CD4-positive, alpha-beta memory T cell (primary cell): ENCODE measurements around the gene FBXO10. TPM values are rescaled to one million over a fixed set of nuclear protein-coding genes. Genes with fewer than 3 reads are reported as not detected.

Source experiments
- CTCF ChIA-PET: fragments of 350-600 bp; sonication (Branson Sonifier 250); formaldehyde crosslinking; loops from one replicate; lab custom pipeline; 2021; ENCODE audit warnings: inconsistent platforms; ENCODE audit not compliant: partially characterized antibody; lab: Charles Lee
- POLR2A ChIA-PET: fragments of 350-600 bp; sonication (Branson Sonifier 250); formaldehyde crosslinking; loops from one replicate; lab custom pipeline; 2021; ENCODE audit not compliant: partially characterized antibody; lab: Charles Lee
- DNase-seq, 5 donors: peaks; one replicate each; pipeline versions ENCODE4 v3.0.0 to v3.0.0-alpha.2; 2020 to 2022; ENCODE audit warnings: mixed read lengths in 1 of 5
- H3K27ac ChIP-seq: one replicate; pipeline ENCODE4 v1.7.0; 2013; ENCODE audit warnings: low read depth, low read length
- H3K27me3 ChIP-seq: 2 replicates; pipeline ENCODE4 v1.7.0; 2013; ENCODE audit warnings: mild to moderate bottlenecking, low read length, moderate library complexity; ENCODE audit not compliant: insufficient read depth
- H3K36me3 ChIP-seq: 2 replicates; pipeline ENCODE4 v1.7.0; 2013; ENCODE audit warnings: mild to moderate bottlenecking, low read length, moderate library complexity; ENCODE audit not compliant: insufficient read depth
- H3K4me1 ChIP-seq: 2 replicates; pipeline ENCODE4 v1.7.0; 2013; ENCODE audit warnings: mild to moderate bottlenecking, low read length, moderate library complexity; ENCODE audit not compliant: insufficient read depth
- H3K4me3 ChIP-seq, 2 donors: one replicate each; pipeline ENCODE4 v1.7.0; 2013; ENCODE audit warnings: low read length in 2 of 2, mild to moderate bottlenecking in 1 of 2
- H3K9me3 ChIP-seq, 2 donors: one replicate each; pipeline ENCODE4 v1.7.0; 2013; ENCODE audit warnings: low read length in 2 of 2, control low read depth in 1 of 2; ENCODE audit not compliant: control insufficient read depth in 1 of 2
- H3K27ac Mint-ChIP-seq, 7 donors: one replicate each; pipeline ENCODE4 v1.8.0; 2020 to 2021; ENCODE audit warnings: mixed read lengths in 7 of 7, mild to moderate bottlenecking in 6 of 7, inconsistent platforms in 3 of 7, moderate library complexity in 3 of 7
- H3K27me3 Mint-ChIP-seq, 2 donors: one replicate each; pipeline ENCODE4 v1.8.0; 2020 to 2021; ENCODE audit warnings: mixed read lengths in 2 of 2
- H3K36me3 Mint-ChIP-seq, 2 donors: one replicate each; pipeline ENCODE4 v1.8.0; 2020 to 2021; ENCODE audit warnings: mixed read lengths in 2 of 2, inconsistent platforms in 1 of 2, mild to moderate bottlenecking in 1 of 2
- H3K4me1 Mint-ChIP-seq, 4 donors: one replicate each; pipeline ENCODE4 v1.8.0; 2020 to 2021; ENCODE audit warnings: mixed read lengths in 4 of 4, mild to moderate bottlenecking in 1 of 4
- H3K4me3 Mint-ChIP-seq, 8 donors: one replicate each; pipeline ENCODE4 v1.8.0; 2020 to 2021; ENCODE audit warnings: mixed read lengths in 8 of 8, mild to moderate bottlenecking in 7 of 8, moderate library complexity in 6 of 8, inconsistent platforms in 3 of 8
- H3K9me3 Mint-ChIP-seq, 8 donors: one replicate each; pipeline ENCODE4 v1.8.0; 2020 to 2021; ENCODE audit warnings: mixed read lengths in 8 of 8, mild to moderate bottlenecking in 5 of 8, inconsistent platforms in 3 of 8, moderate library complexity in 1 of 8
- intact Hi-C: fragments of 100-400 bp; cut with micrococcal nuclease; formaldehyde crosslinking; loops from one replicate; pipeline ENCODE4 v1.15.1; 2023
- polyA plus RNA-seq, 2 donors: library from polyadenylated mRNA; unstranded; fragments of 300-500 nt; fragmentation: Illumina TruSeq; gene quantifications; one replicate each; pipeline ENCODE4 v1.2.3, GENCODE V29; 2021
- total RNA-seq, 2 experiments: library from RNA; stranded (reverse); gene quantifications; one replicate each; pipeline ENCODE4 v1.2.3, GENCODE V29; 2021

The FBXO10 gene
- total and polyA plus RNA-seq, 4 experiments from 2014 or later = 3.2 to 6.1 (median 5.2) TPM

GRCh38 chr9:37575511-37575914 is 667 bp downstream of the FBXO10 start:
- CTCF ChIA-PET = interaction anchor here (0.7 to 6.3 kb wide), 4 partner anchors 10 to 94 kb away, joined by 3 to 40 read pairs (median 4); partner anchors contain the start of gene TOMM5
- H3K4me3 ChIP-seq = peak overlapping the region in 1 of 2 donors; percentile 58
- Mint-ChIP-seq H3K4me3 (peak overlapping the region; percentile 80 to 88 (median 84)), H3K27me3 (no peaks in the 10 kb centered on the region), H3K36me3 (peaks cover 0 to 6% of the 10 kb centered on the region in 2 donors), H3K27ac (peak overlapping the region in 6 of 7 donors; percentile 8 to 81 (median 61)), H3K9me3 (no peaks in the 10 kb centered on the region), H3K4me1 (peaks cover 17 to 29% (median 21%) of the 10 kb centered on the region in 4 donors)
- DNase-seq = no peak
- no peaks in the 10 kb centered on the region for H3K9me3 ChIP-seq
- peak overlapping the region; percentile 36 for H3K27ac ChIP-seq
- peaks cover 15% of the 10 kb centered on the region for H3K4me1 ChIP-seq
- no peaks in the 10 kb centered on the region for H3K36me3 ChIP-seq
- intact Hi-C loops = loop anchor here (5.0 kb wide), 1 partner anchor 108 kb away; the partner anchor contains the start of gene ZBTB5
- no peaks in the 10 kb centered on the region for H3K27me3 ChIP-seq
- POLR2A ChIA-PET = interaction anchor here (1.2 to 2.9 kb wide), 4 partner anchors 8 to 110 kb away, joined by 3 to 21 read pairs (median 6); partner anchors contain the start of genes POLR1E and TOMM5

GRCh38 chr9:37575001-37575400 is 1.2 kb downstream of the FBXO10 start:
- Histone ChIP-seq H3K36me3 (no peaks in the 10 kb centered on the region), H3K4me1 (peaks cover 15% of the 10 kb centered on the region), H3K4me3 (no peak overlapping the region), H3K27me3 (no peaks in the 10 kb centered on the region), H3K9me3 (no peaks in the 10 kb centered on the region), H3K27ac (no peak overlapping the region)
- Mint-ChIP-seq H3K4me1 (peaks cover 17 to 29% (median 21%) of the 10 kb centered on the region in 4 donors), H3K4me3 (peak overlapping the region in 7 of 8 donors; percentile 82 to 88 (median 84)), H3K36me3 (peaks cover 0 to 6% of the 10 kb centered on the region in 2 donors), H3K9me3 (no peaks in the 10 kb centered on the region), H3K27ac (peak overlapping the region in 1 of 7 donors; percentile 81), H3K27me3 (no peaks in the 10 kb centered on the region)
- POLR2A ChIA-PET = interaction anchor here (0.5 to 2.9 kb wide), 3 partner anchors 17 to 264 kb away, joined by 3 to 21 read pairs (median 3); partner anchors contain the start of gene TOMM5
- CTCF ChIA-PET = interaction anchor here (1.0 to 6.3 kb wide), 4 partner anchors 9 to 160 kb away, joined by 3 to 40 read pairs (median 4); partner anchors contain the start of gene TOMM5
- intact Hi-C loops = loop anchor here (5.0 kb wide), 1 partner anchor 108 kb away; the partner anchor contains the start of gene ZBTB5
- no peak for DNase-seq

- ChIA-PET CTCF (interaction anchor here (1.1 to 6.3 kb wide), 2 partner anchors 19 to 159 kb away, joined by 3 to 40 read pairs; partner anchors contain the start of gene TOMM5), POLR2A (interaction anchor here (0.5 to 1.3 kb wide), 2 partner anchors 18 to 263 kb away, joined by 3 to 6 read pairs; partner anchors contain the start of gene TOMM5)
- H3K4me3 Mint-ChIP-seq = peak overlapping the region in 7 of 8 donors; percentile 22 to 49 (median 26)
- H3K9me3 Mint-ChIP-seq = no peaks in the 10 kb centered on the region
- no peak for DNase-seq
- no peak overlapping the region for H3K4me3 ChIP-seq
- intact Hi-C loops = no loop called here
- H3K27me3 Mint-ChIP-seq = no peaks in the 10 kb centered on the region
- H3K27ac Mint-ChIP-seq = peak overlapping the region in 2 of 7 donors; percentile 14 to 68
- H3K27me3 ChIP-seq = no peaks in the 10 kb centered on the region
- H3K36me3 ChIP-seq = no peaks in the 10 kb centered on the region
- no peak overlapping the region for H3K27ac ChIP-seq
- peaks cover 0 to 6% of the 10 kb centered on the region in 2 donors for H3K36me3 Mint-ChIP-seq
- H3K4me1 Mint-ChIP-seq = peaks cover 17 to 29% (median 21%) of the 10 kb centered on the region in 4 donors
- H3K4me1 ChIP-seq = peaks cover 15% of the 10 kb centered on the region
- no peaks in the 10 kb centered on the region for H3K9me3 ChIP-seq
Measured at GRCh38 chr9:37574241-37574721, 1.9 kb downstream of the FBXO10 start.

- intact Hi-C loops = no loop called here
- Mint-ChIP-seq H3K27me3 (no peaks in the 10 kb centered on the region), H3K9me3 (no peaks in the 10 kb centered on the region), H3K4me3 (no peak overlapping the region), H3K36me3 (peaks cover under 1 to 5% of the 10 kb centered on the region in 2 donors), H3K27ac (no peak overlapping the region), H3K4me1 (peaks cover 10 to 16% (median 13%) of the 10 kb centered on the region in 4 donors)
- H3K4me3 ChIP-seq = no peak overlapping the region
- no peak overlapping the region for H3K27ac ChIP-seq
- peaks cover 11% of the 10 kb centered on the region for H3K4me1 ChIP-seq
- H3K27me3 ChIP-seq = no peaks in the 10 kb centered on the region
- H3K9me3 ChIP-seq = no peaks in the 10 kb centered on the region
- ChIA-PET CTCF (interaction anchor here (1.4 kb wide), 1 partner anchor 21 kb away, joined by 3 read pairs; the partner anchor contains the start of gene TOMM5), POLR2A (no interaction called here)
- DNase-seq = no peak
- H3K36me3 ChIP-seq = no peaks in the 10 kb centered on the region
Measured at GRCh38 chr9:37571282-37571681, 4.9 kb downstream of the FBXO10 start.

GRCh38 chr9:37566716-37567115 is 9.5 kb downstream of the FBXO10 start:
- POLR2A ChIA-PET = interaction anchor here (1.2 kb wide), 1 partner anchor 25 kb away, joined by 3 read pairs; the partner anchor contains the start of gene TOMM5
- DNase-seq = no peak
- no peak overlapping the region for H3K4me3 Mint-ChIP-seq

GRCh38 chr9:37565661-37566618 is 10.2 kb downstream of the FBXO10 start:
- Mint-ChIP-seq H3K4me3 (no peak overlapping the region), H3K27ac (no peak overlapping the region), H3K36me3 (peaks cover 7 to 27% of the 10 kb centered on the region in 2 donors), H3K4me1 (no peaks in the 10 kb centered on the region), H3K27me3 (no peaks in the 10 kb centered on the region), H3K9me3 (peaks cover 0 to 15% (median 8%) of the 10 kb centered on the region in 8 donors)
- Histone ChIP-seq H3K9me3 (peaks cover 0 to 3% of the 10 kb centered on the region in 2 donors), H3K36me3 (no peaks in the 10 kb centered on the region), H3K27ac (no peak overlapping the region), H3K27me3 (no peaks in the 10 kb centered on the region), H3K4me3 (no peak overlapping the region), H3K4me1 (no peaks in the 10 kb centered on the region)
- ChIA-PET POLR2A (interaction anchor here (1.2 kb wide), 1 partner anchor 26 kb away, joined by 3 read pairs; the partner anchor contains the start of gene TOMM5), CTCF (interaction anchor here (1.0 to 1.1 kb wide), 2 partner anchors 9 to 79 kb away, joined by 3 to 4 read pairs; no protein-coding TSS in a partner anchor)
- DNase-seq = no peak
- intact Hi-C loops = no loop called here

More at GRCh38 chr9:37566716-37567115, 9.5 kb downstream of the FBXO10 start:
- Histone ChIP-seq H3K4me3 (no peak overlapping the region), H3K27me3 (no peaks in the 10 kb centered on the region), H3K27ac (no peak overlapping the region), H3K9me3 (peaks cover 0 to 3% of the 10 kb centered on the region in 2 donors), H3K36me3 (no peaks in the 10 kb centered on the region), H3K4me1 (no peaks in the 10 kb centered on the region)
- Mint-ChIP-seq H3K9me3 (peaks cover 0 to 15% (median 8%) of the 10 kb centered on the region in 8 donors), H3K27me3 (no peaks in the 10 kb centered on the region), H3K36me3 (peaks cover 7 to 27% of the 10 kb centered on the region in 2 donors), H3K27ac (no peak overlapping the region), H3K4me1 (no peaks in the 10 kb centered on the region)
- intact Hi-C loops = no loop called here
- CTCF ChIA-PET = interaction anchor here (1.0 kb wide), 1 partner anchor 78 kb away, joined by 3 read pairs; no protein-coding TSS in a partner anchor
